NB4 (cell line): ENCODE measurements around the gene MYOM3.

Experiments
- DNase-seq: peaks from one replicate; pipeline ENCODE4 v3.0.0; 2010; ENCODE audit warnings: low read depth
- H3K4me3 ChIP-seq: one replicate; pipeline ENCODE4 v1.5.1; 2011; ENCODE audit warnings: mild to moderate bottlenecking, low read depth, low read length, moderate library complexity
- CTCF ChIP-seq: IDR thresholded peaks from one replicate; pipeline ENCODE4 v1.5.1; 2012; ENCODE audit warnings: low read depth, low read length
- MAX ChIP-seq: IDR thresholded peaks from 2 replicates; pipeline ENCODE4 v1.6.1; 2011; ENCODE audit warnings: low read depth, low read length
- MYC ChIP-seq: IDR thresholded peaks from 2 replicates; pipeline ENCODE4 v1.6.1; 2011; ENCODE audit warnings: low read depth, low read length
- POLR2A ChIP-seq: IDR thresholded peaks from 2 replicates; pipeline ENCODE4 v1.6.1; 2011; ENCODE audit warnings: mild to moderate bottlenecking; ENCODE audit not compliant: insufficient read length; ENCODE audit errors: extremely low read depth

The MYOM3 gene

GRCh38 chr1:24154215-24154614 lies 42.3 kb upstream of the MYOM3 start:
- TF ChIP-seq MYC (no peak), CTCF (no peak), MAX (no peak), POLR2A (no peak)
- no peak overlapping the region for H3K4me3 ChIP-seq
- no peak for DNase-seq

GRCh38 chr1:24152631-24153494 lies 40.9 kb upstream of the MYOM3 start:
- no peak overlapping the region for H3K4me3 ChIP-seq
- TF ChIP-seq POLR2A (no peak), CTCF (no peak)
- no peak for DNase-seq

GRCh38 chr1:24151175-24151533 lies 39.2 kb upstream of the MYOM3 start:
- no peak for DNase-seq
- TF ChIP-seq POLR2A = no peak
- no peak for TF ChIP-seq CTCF
- no peak for TF ChIP-seq MAX
- TF ChIP-seq MYC = no peak
- no peak overlapping the region for H3K4me3 ChIP-seq

GRCh38 chr1:24150234-24151174 lies 38.6 kb upstream of the MYOM3 start:
- TF ChIP-seq MAX (no peak), MYC (no peak), POLR2A (no peak), CTCF (peak; percentile 68)
- H3K4me3 ChIP-seq = no peak overlapping the region
- peak; percentile 73 for DNase-seq

GRCh38 chr1:24149866-24150233 lies 37.9 kb upstream of the MYOM3 start:
- DNase-seq = peak; percentile 44
- no peak for TF ChIP-seq MAX
- TF ChIP-seq POLR2A = no peak
- TF ChIP-seq CTCF = no peak
- no peak for TF ChIP-seq MYC
- H3K4me3 ChIP-seq = no peak overlapping the region
